Raji (cell line): ENCODE measurements around the gene CNN3.

Experiments
- POLR2A ChIP-seq: IDR thresholded peaks from 2 replicates; pipeline ENCODE4 v1.6.1; 2011; ENCODE audit warnings: low read depth, low read length, control low read depth; ENCODE audit not compliant: insufficient read depth

CNN3 gene

GRCh38 chr1:94864821-94865220, 62.1 kb downstream of the CNN3 start:
- no peak for TF ChIP-seq POLR2A

- no peak for TF ChIP-seq POLR2A
These were observed 63.0 kb downstream of the CNN3 start for GRCh38 chr1:94863919-94864318.

GRCh38 chr1:94863297-94863911, 63.5 kb downstream of the CNN3 start:
- no peak for TF ChIP-seq POLR2A

GRCh38 chr1:94862718-94863117, 64.2 kb downstream of the CNN3 start:
- no peak for TF ChIP-seq POLR2A

- no peak for TF ChIP-seq POLR2A
These were observed 67.7 kb downstream of the CNN3 start for GRCh38 chr1:94859174-94859573.

- no peak for TF ChIP-seq POLR2A
These were observed 68.6 kb downstream of the CNN3 start for GRCh38 chr1:94858276-94858675.

- no peak for TF ChIP-seq POLR2A
These were observed 70.0 kb downstream of the CNN3 start for GRCh38 chr1:94856868-94857267.

- TF ChIP-seq POLR2A, result no peak
These were observed 70.9 kb downstream of the CNN3 start for GRCh38 chr1:94856004-94856403.

GRCh38 chr1:94855307-94855700, 71.6 kb downstream of the CNN3 start:
- no peak for TF ChIP-seq POLR2A

GRCh38 chr1:94854458-94855306, 72.2 kb downstream of the CNN3 start:
- no peak for TF ChIP-seq POLR2A

- no peak for TF ChIP-seq POLR2A
These were observed 74.1 kb downstream of the CNN3 start for GRCh38 chr1:94852788-94853187.

GRCh38 chr1:94851571-94851970, 75.3 kb downstream of the CNN3 start:
- no peak for TF ChIP-seq POLR2A
